ENCODE data around the gene MUC6. TPM values are rescaled to one million over a fixed set of nuclear protein-coding genes. Genes with fewer than 3 reads are reported as not detected.

MUC6 gene, protein sequence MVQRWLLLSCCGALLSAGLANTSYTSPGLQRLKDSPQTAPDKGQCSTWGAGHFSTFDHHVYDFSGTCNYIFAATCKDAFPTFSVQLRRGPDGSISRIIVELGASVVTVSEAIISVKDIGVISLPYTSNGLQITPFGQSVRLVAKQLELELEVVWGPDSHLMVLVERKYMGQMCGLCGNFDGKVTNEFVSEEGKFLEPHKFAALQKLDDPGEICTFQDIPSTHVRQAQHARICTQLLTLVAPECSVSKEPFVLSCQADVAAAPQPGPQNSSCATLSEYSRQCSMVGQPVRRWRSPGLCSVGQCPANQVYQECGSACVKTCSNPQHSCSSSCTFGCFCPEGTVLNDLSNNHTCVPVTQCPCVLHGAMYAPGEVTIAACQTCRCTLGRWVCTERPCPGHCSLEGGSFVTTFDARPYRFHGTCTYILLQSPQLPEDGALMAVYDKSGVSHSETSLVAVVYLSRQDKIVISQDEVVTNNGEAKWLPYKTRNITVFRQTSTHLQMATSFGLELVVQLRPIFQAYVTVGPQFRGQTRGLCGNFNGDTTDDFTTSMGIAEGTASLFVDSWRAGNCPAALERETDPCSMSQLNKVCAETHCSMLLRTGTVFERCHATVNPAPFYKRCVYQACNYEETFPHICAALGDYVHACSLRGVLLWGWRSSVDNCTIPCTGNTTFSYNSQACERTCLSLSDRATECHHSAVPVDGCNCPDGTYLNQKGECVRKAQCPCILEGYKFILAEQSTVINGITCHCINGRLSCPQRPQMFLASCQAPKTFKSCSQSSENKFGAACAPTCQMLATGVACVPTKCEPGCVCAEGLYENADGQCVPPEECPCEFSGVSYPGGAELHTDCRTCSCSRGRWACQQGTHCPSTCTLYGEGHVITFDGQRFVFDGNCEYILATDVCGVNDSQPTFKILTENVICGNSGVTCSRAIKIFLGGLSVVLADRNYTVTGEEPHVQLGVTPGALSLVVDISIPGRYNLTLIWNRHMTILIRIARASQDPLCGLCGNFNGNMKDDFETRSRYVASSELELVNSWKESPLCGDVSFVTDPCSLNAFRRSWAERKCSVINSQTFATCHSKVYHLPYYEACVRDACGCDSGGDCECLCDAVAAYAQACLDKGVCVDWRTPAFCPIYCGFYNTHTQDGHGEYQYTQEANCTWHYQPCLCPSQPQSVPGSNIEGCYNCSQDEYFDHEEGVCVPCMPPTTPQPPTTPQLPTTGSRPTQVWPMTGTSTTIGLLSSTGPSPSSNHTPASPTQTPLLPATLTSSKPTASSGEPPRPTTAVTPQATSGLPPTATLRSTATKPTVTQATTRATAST (N-terminal part only)
- total RNA-seq, result not detected in 3 replicates
- long read RNA-seq, result 0 reads

DNA sequence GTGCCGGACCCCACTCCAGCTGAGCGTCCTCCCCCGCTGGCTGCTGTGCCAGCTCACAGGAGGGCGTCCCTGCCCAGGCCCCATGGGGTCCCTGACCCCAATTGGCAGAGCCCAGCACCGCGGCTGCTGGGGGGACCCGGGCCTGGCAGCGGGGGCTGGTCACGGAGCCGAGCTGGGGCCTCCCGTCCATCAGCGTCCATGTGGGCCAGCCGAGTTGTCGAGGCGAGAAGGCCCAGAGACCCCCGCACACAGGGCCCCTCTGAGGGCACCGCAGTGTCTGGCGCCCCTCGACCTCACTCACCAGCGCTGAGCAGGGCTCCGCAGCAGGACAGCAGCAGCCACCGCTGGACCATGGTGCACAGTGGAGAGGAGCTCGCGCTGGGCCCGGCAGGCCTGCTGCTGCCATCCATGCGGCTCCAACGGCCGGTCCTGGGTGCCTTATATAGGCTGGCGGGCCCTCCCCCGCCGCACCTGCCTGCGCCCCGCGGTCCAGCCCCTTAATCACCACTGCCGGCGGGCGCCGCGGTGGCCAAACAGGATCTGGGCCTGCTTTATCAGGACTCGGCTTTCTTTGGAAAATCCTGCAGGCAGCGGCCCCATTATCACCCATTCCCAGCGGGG, at the start of gene MUC6:
Gene MUC6, minus strand, starts transcription at position 416 of the 621 bp plus-strand sequence. Its CDS starts 63 bp downstream, at position 353.
- Mint-ChIP-seq H3K4me1 (ENCODE audit: low read depth) (no peaks in the 10 kb centered on the region), H3K4me3 (ENCODE audit: unreplicated experiment) (no peak within 1 kb of the TSS), H3K27me3 (ENCODE audit: low read depth) (no peaks in the 10 kb centered on the region), H3K27ac (ENCODE audit: unreplicated experiment) (no peak within 1 kb of the TSS), H3K9me3 (ENCODE audit: low read depth) (no peaks in the 10 kb centered on the region), H3K36me3 (ENCODE audit: low read depth) (no peaks in the 10 kb centered on the region)
- DNase-seq (ENCODE audit: low spot score), result no peak
- no peak for TF ChIP-seq CTCF (IDR thresholded peaks at IDR 0.05)

DNA sequence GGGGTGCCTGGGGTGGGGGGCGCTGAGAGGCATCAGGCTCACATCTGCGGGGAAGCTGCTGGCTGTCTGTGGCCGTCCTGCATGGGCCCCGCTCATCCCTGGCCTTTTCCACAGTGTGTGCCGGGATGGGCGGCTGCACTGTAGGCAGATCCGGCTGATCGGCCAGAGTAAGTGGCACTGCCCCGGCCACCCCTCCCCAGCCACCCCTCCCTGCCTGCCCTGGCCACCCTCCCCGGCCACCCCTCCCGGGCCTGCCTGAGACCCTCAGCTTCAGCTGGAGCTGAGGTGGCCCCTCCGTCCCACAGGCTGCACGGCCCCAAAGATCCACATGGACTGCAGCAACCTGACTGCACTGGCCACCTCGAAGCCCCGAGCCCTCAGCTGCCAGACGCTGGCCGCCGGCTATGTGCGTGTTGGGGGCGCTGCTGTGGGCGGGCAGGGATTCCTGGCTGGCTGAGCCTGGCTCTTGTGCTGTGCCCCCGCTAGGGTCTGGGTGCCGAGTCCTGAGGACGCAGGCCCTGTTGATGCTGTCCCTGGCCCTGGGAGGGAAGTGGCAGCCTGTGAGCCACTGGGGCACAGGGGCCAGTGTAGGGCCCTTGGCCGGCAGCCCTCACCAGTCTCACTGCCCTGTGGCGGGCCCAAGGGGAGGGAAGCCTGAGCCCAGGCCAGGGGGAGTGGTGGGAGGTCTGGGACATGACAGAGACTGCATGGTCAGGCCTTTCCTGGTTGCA, 49.1 kb upstream of the MUC6 start:
- no peak overlapping the region for H3K4me3 Mint-ChIP-seq (ENCODE audit: unreplicated experiment)
- H3K9me3 Mint-ChIP-seq (ENCODE audit: low read depth), result no peaks in the 10 kb centered on the region
- DNase-seq (ENCODE audit: low spot score), result peak; percentile 54
- TF ChIP-seq CTCF (IDR thresholded peaks at IDR 0.05), result no peak
- H3K36me3 Mint-ChIP-seq (ENCODE audit: low read depth), result no peaks in the 10 kb centered on the region
- H3K4me1 Mint-ChIP-seq (ENCODE audit: low read depth), result no peaks in the 10 kb centered on the region
- H3K27me3 Mint-ChIP-seq (ENCODE audit: low read depth), result no peaks in the 10 kb centered on the region
- no peak overlapping the region for H3K27ac Mint-ChIP-seq (ENCODE audit: unreplicated experiment)

DNA sequence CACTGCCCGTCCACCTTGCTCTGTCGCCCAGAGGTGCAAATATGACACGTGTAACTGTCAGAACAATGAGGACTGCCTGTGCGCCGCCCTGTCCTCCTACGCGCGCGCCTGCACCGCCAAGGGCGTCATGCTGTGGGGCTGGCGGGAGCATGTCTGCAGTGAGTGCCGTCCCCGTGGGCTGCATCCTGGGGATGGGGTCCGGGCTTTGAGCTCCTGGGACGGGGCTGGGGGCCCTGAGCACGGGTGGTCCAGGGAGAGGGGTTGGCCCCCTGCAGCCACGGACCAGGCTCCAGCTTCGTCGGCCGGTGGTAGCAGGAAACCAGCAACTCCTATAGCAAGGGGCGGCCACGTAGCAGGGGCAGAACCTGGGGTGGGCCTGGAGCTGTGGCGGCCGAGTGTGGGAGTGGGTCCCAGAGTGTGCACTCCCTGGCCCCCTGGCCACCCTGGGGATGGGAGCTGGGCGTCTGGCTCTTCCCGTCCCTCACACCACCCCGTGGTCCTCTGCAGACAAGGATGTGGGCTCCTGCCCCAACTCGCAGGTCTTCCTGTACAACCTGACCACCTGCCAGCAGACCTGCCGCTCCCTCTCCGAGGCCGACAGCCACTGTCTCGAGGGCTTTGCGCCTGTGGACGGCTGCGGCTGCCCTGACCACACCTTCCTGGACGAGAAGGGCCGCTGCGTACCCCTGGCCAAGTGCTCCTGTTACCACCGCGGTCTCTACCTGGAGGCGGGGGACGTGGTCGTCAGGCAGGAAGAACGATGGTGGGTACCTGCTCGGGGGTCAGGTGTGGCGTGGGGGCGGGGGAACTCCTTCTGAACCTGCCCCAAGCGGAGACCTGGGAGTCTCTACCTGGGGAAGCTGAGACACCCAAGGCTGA, 48.3 kb upstream of the MUC6 start:
- Mint-ChIP-seq H3K4me1 (ENCODE audit: low read depth) (no peaks in the 10 kb centered on the region), H3K4me3 (ENCODE audit: unreplicated experiment) (no peak overlapping the region), H3K36me3 (ENCODE audit: low read depth) (no peaks in the 10 kb centered on the region), H3K27me3 (ENCODE audit: low read depth) (no peaks in the 10 kb centered on the region), H3K27ac (ENCODE audit: unreplicated experiment) (no peak overlapping the region), H3K9me3 (ENCODE audit: low read depth) (no peaks in the 10 kb centered on the region)
- DNase-seq (ENCODE audit: low spot score), result peak; percentile 94
- no peak for TF ChIP-seq CTCF (IDR thresholded peaks at IDR 0.05)

All from chondrocyte (in vitro differentiated cells).